GM23248 (cell line): ENCODE data around the gene SAMD8.

Experiments
- EZH2 ChIP-seq: fragments of 200-600 bp; sonication (generic); IDR thresholded peaks from 2 replicates; pipeline ENCODE4 v1.6.1; 2018; ENCODE audit warnings: antibody characterized with exemption, mild to moderate bottlenecking; ENCODE audit not compliant: insufficient read depth, poor library complexity, severe bottlenecking
- EZH2phosphoT487 ChIP-seq: fragments of 200-600 bp; sonication (generic); IDR thresholded peaks from 2 replicates; pipeline ENCODE4 v1.6.1; 2018; ENCODE audit warnings: antibody characterized with exemption, moderate library complexity, mild to moderate bottlenecking, low read depth; ENCODE audit not compliant: insufficient read depth

- TF ChIP-seq EZH2phosphoT487 (no peak), EZH2 (no peak)
Observed at GRCh38 chr10:75070961-75071428, 40.5 kb upstream of the SAMD8 start.
